ENCODE measurements around the gene ADAM22.

DNA sequence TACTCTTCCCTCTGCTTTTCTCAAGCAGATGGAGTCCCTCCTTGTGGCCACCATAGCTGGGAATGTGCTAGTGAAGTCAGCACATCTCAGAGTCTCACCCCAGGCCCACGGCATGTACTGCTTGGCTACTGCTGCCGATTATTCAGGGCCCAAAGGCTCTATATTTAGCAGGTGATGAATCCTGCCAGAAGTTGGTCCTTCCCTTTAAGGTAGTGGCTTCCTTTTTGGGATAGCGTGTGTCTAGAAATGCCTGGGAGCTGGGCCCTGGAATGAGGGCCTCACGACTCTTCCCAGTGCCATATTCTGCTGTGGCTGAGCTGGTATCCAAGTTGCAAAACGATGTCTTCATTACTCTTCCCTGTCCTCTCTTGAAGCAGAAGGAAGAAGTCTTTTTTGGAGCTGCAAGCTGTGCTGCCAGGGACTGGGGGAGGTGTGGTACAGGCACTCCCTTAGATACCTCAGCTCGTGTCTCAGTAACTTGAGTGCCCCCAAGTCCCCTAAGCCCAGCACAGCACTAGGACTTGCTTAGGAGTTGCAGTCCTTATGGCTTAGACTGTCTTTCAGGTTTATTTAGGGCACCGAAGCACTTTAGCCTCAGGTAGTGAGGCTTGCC is 100.1 kb downstream of the ADAM22 start:
- TF ChIP-seq, protein P1, sequence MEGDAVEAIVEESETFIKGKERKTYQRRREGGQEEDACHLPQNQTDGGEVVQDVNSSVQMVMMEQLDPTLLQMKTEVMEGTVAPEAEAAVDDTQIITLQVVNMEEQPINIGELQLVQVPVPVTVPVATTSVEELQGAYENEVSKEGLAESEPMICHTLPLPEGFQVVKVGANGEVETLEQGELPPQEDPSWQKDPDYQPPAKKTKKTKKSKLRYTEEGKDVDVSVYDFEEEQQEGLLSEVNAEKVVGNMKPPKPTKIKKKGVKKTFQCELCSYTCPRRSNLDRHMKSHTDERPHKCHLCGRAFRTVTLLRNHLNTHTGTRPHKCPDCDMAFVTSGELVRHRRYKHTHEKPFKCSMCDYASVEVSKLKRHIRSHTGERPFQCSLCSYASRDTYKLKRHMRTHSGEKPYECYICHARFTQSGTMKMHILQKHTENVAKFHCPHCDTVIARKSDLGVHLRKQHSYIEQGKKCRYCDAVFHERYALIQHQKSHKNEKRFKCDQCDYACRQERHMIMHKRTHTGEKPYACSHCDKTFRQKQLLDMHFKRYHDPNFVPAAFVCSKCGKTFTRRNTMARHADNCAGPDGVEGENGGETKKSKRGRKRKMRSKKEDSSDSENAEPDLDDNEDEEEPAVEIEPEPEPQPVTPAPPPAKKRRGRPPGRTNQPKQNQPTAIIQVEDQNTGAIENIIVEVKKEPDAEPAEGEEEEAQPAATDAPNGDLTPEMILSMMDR (IDR thresholded peaks at IDR 0.05; ENCODE audit: low read depth, low read length) = no peak
- TF ChIP-seq EZH2phosphoT487 (IDR thresholded peaks at IDR 0.05; ENCODE audit: low read depth) = no peak

All from OCI-LY3 (cell line).